ENCODE data around the gene OBP2A.

Gene OBP2A

GRCh38 chr9:135589596-135590485 lies 43.9 kb downstream of the OBP2A start:
- no peak for TF ChIP-seq CTCF (IDR thresholded peaks at IDR 0.05)
- no peak overlapping the region for H3K27ac ChIP-seq
- H3K4me3 ChIP-seq: no peak overlapping the region
- peak; percentile 66 for DNase-seq (ENCODE audit: low spot score)

GRCh38 chr9:135590486-135591079 lies 44.7 kb downstream of the OBP2A start:
- peak; percentile 58 for DNase-seq (ENCODE audit: low spot score)
- TF ChIP-seq CTCF (IDR thresholded peaks at IDR 0.05): no peak
- H3K4me3 ChIP-seq: no peak overlapping the region
- no peak overlapping the region for H3K27ac ChIP-seq

- Histone ChIP-seq H3K4me3 (no peak overlapping the region), H3K27ac (no peak overlapping the region)
- no peak for DNase-seq (ENCODE audit: low spot score)
- TF ChIP-seq CTCF (IDR thresholded peaks at IDR 0.05): no peak
Measured at GRCh38 chr9:135591506-135592330, 45.8 kb downstream of the OBP2A start.

GRCh38 chr9:135592331-135592590 lies 46.3 kb downstream of the OBP2A start:
- H3K4me3 ChIP-seq: no peak overlapping the region
- no peak for DNase-seq (ENCODE audit: low spot score)
- no peak for TF ChIP-seq CTCF (IDR thresholded peaks at IDR 0.05)
- no peak overlapping the region for H3K27ac ChIP-seq

GRCh38 chr9:135592625-135593024 lies 46.7 kb downstream of the OBP2A start:
- no peak overlapping the region for H3K27ac ChIP-seq
- DNase-seq (ENCODE audit: low spot score): no peak
- no peak for TF ChIP-seq CTCF (IDR thresholded peaks at IDR 0.05)

GRCh38 chr9:135596211-135596610 lies 50.3 kb downstream of the OBP2A start:
- DNase-seq (ENCODE audit: low spot score): no peak
- no peak for TF ChIP-seq CTCF (IDR thresholded peaks at IDR 0.05)
- no peak overlapping the region for H3K4me3 ChIP-seq
- no peak overlapping the region for H3K27ac ChIP-seq

More at GRCh38 chr9:135592625-135593024, 46.7 kb downstream of the OBP2A start:
- no peak overlapping the region for H3K4me3 ChIP-seq

All from coronary artery (tissue), 2 donors.